SK-N-SH treated with all-trans-retinoic acid at 6 μM for 48 hours (cell line): ENCODE measurements around the gene SMIM5.

Source experiments
- ATAC-seq: fragments of 200-7000 bp; cut with Tn5 transposase; 3 replicates; pipeline ENCODE4 v1.9.1; 2020; ENCODE audit warnings: mild to moderate bottlenecking, moderate library complexity
- ARNTL ChIP-seq: fragments of 450-650 bp; formaldehyde crosslinking; IDR thresholded peaks from 2 replicates; pipeline ENCODE4 v1.5.0; 2020; ENCODE audit warnings: low read depth, mild to moderate bottlenecking, moderate library complexity, borderline replicate concordance
- BACH2 ChIP-seq: fragments of 250-450 bp; sonication (Bioruptor Pico); IDR thresholded peaks from 2 replicates; pipeline ENCODE4 v1.9.0; 2021; ENCODE audit warnings: mild to moderate bottlenecking, borderline replicate concordance
- CSDC2 ChIP-seq: fragments of 250-450 bp; sonication (Bioruptor Pico); IDR thresholded peaks from 2 replicates; pipeline ENCODE4 v1.5.0; 2020; ENCODE audit warnings: mild to moderate bottlenecking, moderate library complexity
- ESRRG ChIP-seq: fragments of 250-450 bp; sonication (Bioruptor Pico); IDR thresholded peaks from 2 replicates; pipeline ENCODE4 v1.6.1; 2021; ENCODE audit warnings: mild to moderate bottlenecking
- GLIS3 ChIP-seq: fragments of 250-450 bp; sonication (Bioruptor Pico); IDR thresholded peaks from 2 replicates; pipeline ENCODE4 v1.5.0; 2020; ENCODE audit warnings: mild to moderate bottlenecking, moderate library complexity
- ISL1 ChIP-seq: fragments of 250-450 bp; sonication (Bioruptor Pico); IDR thresholded peaks from 2 replicates; pipeline ENCODE4 v2.1.2; 2022; ENCODE audit warnings: mild to moderate bottlenecking, moderate library complexity
- OSR1 ChIP-seq: fragments of 250-450 bp; sonication (Bioruptor Pico); IDR thresholded peaks from 2 replicates; pipeline ENCODE4 v1.8.0; 2022; ENCODE audit warnings: moderate library complexity, mild to moderate bottlenecking, inconsistent platforms
- PPARA ChIP-seq: fragments of 250-450 bp; sonication (Bioruptor Pico); IDR thresholded peaks from 2 replicates; pipeline ENCODE4 v1.5.0; 2020; ENCODE audit warnings: mild to moderate bottlenecking, borderline replicate concordance
- SNAI2 ChIP-seq: fragments of 250-450 bp; sonication (Bioruptor Pico); IDR thresholded peaks from 2 replicates; pipeline ENCODE4 v1.5.0; 2020; ENCODE audit warnings: mild to moderate bottlenecking, moderate library complexity
- TCF4 ChIP-seq: fragments of 250-450 bp; sonication (Bioruptor Pico); IDR thresholded peaks from 2 replicates; pipeline ENCODE4 v1.8.0; 2021; ENCODE audit warnings: mild to moderate bottlenecking, moderate library complexity, borderline replicate concordance
- TOX ChIP-seq: fragments of 250-450 bp; sonication (Bioruptor Pico); IDR thresholded peaks from 2 replicates; pipeline ENCODE4 v1.8.0; 2021; ENCODE audit warnings: mild to moderate bottlenecking, moderate library complexity, borderline replicate concordance
- ZFP3 ChIP-seq: fragments of 250-450 bp; sonication (Bioruptor Pico); IDR thresholded peaks from 2 replicates; pipeline ENCODE4 v1.5.0; 2020; ENCODE audit warnings: mild to moderate bottlenecking, moderate library complexity
- ZFP30 ChIP-seq: fragments of 450-650 bp; formaldehyde crosslinking; IDR thresholded peaks from 2 replicates; pipeline ENCODE4 v1.5.0; 2022; ENCODE audit warnings: mild to moderate bottlenecking, moderate library complexity
- ZNF565 ChIP-seq: fragments of 450-650 bp; formaldehyde crosslinking; conservative IDR thresholded peaks from 2 replicates; pipeline ENCODE4 v1.5.0; 2020; ENCODE audit warnings: low read depth, mild to moderate bottlenecking, moderate library complexity
- ZNF70 ChIP-seq: fragments of 450-650 bp; formaldehyde crosslinking; IDR thresholded peaks from 2 replicates; pipeline ENCODE4 v1.5.0; 2020; ENCODE audit warnings: mild to moderate bottlenecking, moderate library complexity
- TF ChIP-seq, protein P1 (sequence below): fragments of 250-450 bp; sonication (Bioruptor Pico); IDR thresholded peaks from 2 replicates; pipeline ENCODE4 v1.5.1; 2021; ENCODE audit warnings: mild to moderate bottlenecking, moderate library complexity
- TF ChIP-seq, protein P2 (sequence below): fragments of 250-450 bp; sonication (Bioruptor Pico); IDR thresholded peaks from 2 replicates; pipeline ENCODE4 v1.5.0; 2020; ENCODE audit warnings: mild to moderate bottlenecking, moderate library complexity
- TF ChIP-seq, protein P3 (sequence below): fragments of 250-450 bp; sonication (Bioruptor Pico); IDR thresholded peaks from 2 replicates; pipeline ENCODE4 v1.8.0; 2021; ENCODE audit warnings: low read depth, mild to moderate bottlenecking, moderate library complexity, borderline replicate concordance
- TF ChIP-seq, protein P4 (sequence below): fragments of 250-450 bp; sonication (Bioruptor Pico); IDR thresholded peaks from 2 replicates; pipeline ENCODE4 v1.8.0; 2020; ENCODE audit warnings: mild to moderate bottlenecking, moderate library complexity, borderline replicate concordance
- TF ChIP-seq, protein P5 (sequence below): fragments of 250-450 bp; sonication (Bioruptor Pico); IDR thresholded peaks from 2 replicates; pipeline ENCODE4 v1.5.1; 2020; ENCODE audit warnings: low read depth, mild to moderate bottlenecking, moderate library complexity

Gene SMIM5

DNA sequence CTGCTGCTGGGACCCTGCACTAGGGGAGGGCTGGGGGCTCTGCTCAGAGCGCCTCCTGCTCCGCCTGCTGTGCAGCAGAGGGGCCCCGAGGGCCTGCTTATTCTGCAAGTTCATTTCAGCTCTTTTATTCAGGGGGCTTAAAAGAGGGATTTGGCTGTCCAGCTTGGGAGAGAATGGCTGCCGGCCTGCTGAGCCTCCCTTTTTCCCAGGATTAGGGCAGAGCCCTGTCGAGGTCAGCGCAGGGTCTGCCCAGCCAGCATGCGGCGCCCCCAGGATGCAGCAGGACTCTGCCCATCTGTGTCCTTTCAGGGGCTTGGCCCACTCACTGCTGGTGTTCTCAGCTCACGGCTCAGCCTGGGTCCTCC is 1.1 kb downstream of the SMIM5 start:
- TF ChIP-seq, protein P1, sequence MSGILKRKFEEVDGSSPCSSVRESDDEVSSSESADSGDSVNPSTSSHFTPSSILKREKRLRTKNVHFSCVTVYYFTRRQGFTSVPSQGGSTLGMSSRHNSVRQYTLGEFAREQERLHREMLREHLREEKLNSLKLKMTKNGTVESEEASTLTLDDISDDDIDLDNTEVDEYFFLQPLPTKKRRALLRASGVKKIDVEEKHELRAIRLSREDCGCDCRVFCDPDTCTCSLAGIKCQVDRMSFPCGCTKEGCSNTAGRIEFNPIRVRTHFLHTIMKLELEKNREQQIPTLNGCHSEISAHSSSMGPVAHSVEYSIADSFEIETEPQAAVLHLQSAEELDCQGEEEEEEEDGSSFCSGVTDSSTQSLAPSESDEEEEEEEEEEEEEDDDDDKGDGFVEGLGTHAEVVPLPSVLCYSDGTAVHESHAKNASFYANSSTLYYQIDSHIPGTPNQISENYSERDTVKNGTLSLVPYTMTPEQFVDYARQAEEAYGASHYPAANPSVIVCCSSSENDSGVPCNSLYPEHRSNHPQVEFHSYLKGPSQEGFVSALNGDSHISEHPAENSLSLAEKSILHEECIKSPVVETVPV (CRISPR knock-in tag), result no peak
- no peak for TF ChIP-seq ZNF565
- TF ChIP-seq PPARA (CRISPR knock-in tag), result no peak
- no peak for TF ChIP-seq ZFP3 (CRISPR knock-in tag)
- no peak for TF ChIP-seq ZFP30 (CRISPR knock-in tag)
- TF ChIP-seq, protein P2, sequence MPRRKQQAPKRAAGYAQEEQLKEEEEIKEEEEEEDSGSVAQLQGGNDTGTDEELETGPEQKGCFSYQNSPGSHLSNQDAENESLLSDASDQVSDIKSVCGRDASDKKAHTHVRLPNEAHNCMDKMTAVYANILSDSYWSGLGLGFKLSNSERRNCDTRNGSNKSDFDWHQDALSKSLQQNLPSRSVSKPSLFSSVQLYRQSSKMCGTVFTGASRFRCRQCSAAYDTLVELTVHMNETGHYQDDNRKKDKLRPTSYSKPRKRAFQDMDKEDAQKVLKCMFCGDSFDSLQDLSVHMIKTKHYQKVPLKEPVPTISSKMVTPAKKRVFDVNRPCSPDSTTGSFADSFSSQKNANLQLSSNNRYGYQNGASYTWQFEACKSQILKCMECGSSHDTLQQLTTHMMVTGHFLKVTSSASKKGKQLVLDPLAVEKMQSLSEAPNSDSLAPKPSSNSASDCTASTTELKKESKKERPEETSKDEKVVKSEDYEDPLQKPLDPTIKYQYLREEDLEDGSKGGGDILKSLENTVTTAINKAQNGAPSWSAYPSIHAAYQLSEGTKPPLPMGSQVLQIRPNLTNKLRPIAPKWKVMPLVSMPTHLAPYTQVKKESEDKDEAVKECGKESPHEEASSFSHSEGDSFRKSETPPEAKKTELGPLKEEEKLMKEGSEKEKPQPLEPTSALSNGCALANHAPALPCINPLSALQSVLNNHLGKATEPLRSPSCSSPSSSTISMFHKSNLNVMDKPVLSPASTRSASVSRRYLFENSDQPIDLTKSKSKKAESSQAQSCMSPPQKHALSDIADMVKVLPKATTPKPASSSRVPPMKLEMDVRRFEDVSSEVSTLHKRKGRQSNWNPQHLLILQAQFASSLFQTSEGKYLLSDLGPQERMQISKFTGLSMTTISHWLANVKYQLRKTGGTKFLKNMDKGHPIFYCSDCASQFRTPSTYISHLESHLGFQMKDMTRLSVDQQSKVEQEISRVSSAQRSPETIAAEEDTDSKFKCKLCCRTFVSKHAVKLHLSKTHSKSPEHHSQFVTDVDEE (CRISPR knock-in tag), result no peak
- TF ChIP-seq OSR1, result no peak
- no peak for TF ChIP-seq CSDC2 (CRISPR knock-in tag)
- ATAC-seq, result no peak

DNA sequence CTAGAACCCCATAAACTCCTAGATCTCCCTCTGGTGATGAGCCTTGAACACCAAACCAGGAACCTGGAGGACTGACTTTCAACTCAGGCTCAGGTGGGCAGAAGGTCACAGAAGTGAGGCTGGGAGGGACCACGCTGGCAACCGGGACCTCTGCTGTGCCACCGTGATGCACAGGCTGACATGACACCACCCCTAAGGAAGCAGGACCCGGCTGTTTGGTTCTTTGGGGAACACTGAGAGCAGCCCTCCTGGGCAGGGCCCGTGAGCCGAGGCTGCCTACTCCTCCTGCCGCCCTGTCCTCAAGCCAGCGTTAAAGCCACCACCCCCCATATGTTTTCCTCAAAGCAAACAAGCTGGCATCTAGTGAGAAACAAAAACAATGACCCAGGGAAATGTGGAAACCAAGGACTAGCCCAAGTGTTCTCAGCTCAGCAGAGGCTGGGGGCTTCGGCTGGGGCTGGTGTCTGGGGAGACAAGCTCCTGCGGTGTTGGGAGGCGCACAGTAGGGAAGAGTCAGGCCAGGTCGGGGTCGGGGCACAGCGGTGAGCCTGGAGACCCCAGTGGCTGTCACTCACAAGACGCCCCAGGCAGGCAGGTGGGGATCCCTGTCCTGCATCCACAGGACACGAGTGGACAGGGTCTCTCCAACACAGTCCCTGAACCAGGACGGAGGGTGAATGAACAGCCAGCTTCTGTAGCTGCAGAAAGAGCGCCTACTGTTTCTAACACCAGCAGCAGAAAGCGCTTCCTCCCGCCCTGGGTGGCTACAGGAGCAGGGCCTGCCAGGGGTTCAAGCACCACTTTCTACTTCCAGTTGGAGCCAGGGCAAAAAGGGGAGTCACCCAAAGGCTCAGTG is 1.7 kb downstream of the SMIM5 start:
- no peak for ATAC-seq
- no peak for TF ChIP-seq ARNTL (CRISPR knock-in tag)
- TF ChIP-seq, protein P3, sequence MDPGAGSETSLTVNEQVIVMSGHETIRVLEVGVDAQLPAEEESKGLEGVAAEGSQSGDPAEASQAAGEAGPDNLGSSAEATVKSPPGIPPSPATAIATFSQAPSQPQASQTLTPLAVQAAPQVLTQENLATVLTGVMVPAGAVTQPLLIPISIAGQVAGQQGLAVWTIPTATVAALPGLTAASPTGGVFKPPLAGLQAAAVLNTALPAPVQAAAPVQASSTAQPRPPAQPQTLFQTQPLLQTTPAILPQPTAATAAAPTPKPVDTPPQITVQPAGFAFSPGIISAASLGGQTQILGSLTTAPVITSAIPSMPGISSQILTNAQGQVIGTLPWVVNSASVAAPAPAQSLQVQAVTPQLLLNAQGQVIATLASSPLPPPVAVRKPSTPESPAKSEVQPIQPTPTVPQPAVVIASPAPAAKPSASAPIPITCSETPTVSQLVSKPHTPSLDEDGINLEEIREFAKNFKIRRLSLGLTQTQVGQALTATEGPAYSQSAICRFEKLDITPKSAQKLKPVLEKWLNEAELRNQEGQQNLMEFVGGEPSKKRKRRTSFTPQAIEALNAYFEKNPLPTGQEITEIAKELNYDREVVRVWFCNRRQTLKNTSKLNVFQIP (CRISPR knock-in tag), result no peak
- TF ChIP-seq, protein P1 (CRISPR knock-in tag), result no peak
- TF ChIP-seq GLIS3, result no peak
- TF ChIP-seq OSR1, result no peak
- no peak for TF ChIP-seq PPARA (CRISPR knock-in tag)
- no peak for TF ChIP-seq TCF4
- TF ChIP-seq, protein P4, sequence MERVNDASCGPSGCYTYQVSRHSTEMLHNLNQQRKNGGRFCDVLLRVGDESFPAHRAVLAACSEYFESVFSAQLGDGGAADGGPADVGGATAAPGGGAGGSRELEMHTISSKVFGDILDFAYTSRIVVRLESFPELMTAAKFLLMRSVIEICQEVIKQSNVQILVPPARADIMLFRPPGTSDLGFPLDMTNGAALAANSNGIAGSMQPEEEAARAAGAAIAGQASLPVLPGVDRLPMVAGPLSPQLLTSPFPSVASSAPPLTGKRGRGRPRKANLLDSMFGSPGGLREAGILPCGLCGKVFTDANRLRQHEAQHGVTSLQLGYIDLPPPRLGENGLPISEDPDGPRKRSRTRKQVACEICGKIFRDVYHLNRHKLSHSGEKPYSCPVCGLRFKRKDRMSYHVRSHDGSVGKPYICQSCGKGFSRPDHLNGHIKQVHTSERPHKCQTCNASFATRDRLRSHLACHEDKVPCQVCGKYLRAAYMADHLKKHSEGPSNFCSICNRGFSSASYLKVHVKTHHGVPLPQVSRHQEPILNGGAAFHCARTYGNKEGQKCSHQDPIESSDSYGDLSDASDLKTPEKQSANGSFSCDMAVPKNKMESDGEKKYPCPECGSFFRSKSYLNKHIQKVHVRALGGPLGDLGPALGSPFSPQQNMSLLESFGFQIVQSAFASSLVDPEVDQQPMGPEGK (CRISPR knock-in tag), result no peak
- no peak for TF ChIP-seq ISL1 (CRISPR knock-in tag)
- TF ChIP-seq ZFP30 (CRISPR knock-in tag), result no peak
- TF ChIP-seq ESRRG (CRISPR knock-in tag), result no peak
- TF ChIP-seq, protein P5, sequence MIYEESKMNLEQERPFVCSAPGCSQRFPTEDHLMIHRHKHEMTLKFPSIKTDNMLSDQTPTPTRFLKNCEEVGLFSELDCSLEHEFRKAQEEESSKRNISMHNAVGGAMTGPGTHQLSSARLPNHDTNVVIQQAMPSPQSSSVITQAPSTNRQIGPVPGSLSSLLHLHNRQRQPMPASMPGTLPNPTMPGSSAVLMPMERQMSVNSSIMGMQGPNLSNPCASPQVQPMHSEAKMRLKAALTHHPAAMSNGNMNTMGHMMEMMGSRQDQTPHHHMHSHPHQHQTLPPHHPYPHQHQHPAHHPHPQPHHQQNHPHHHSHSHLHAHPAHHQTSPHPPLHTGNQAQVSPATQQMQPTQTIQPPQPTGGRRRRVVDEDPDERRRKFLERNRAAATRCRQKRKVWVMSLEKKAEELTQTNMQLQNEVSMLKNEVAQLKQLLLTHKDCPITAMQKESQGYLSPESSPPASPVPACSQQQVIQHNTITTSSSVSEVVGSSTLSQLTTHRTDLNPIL (CRISPR knock-in tag), result no peak
- no peak for TF ChIP-seq ZNF565
- no peak for TF ChIP-seq BACH2
- no peak for TF ChIP-seq SNAI2 (CRISPR knock-in tag)
- TF ChIP-seq, protein P2 (CRISPR knock-in tag), result no peak
- no peak for TF ChIP-seq TOX (CRISPR knock-in tag)
- no peak for TF ChIP-seq CSDC2 (CRISPR knock-in tag)
- no peak for TF ChIP-seq ZNF70 (CRISPR knock-in tag)
